ENCODE data around the gene SFT2D1.

DNA sequence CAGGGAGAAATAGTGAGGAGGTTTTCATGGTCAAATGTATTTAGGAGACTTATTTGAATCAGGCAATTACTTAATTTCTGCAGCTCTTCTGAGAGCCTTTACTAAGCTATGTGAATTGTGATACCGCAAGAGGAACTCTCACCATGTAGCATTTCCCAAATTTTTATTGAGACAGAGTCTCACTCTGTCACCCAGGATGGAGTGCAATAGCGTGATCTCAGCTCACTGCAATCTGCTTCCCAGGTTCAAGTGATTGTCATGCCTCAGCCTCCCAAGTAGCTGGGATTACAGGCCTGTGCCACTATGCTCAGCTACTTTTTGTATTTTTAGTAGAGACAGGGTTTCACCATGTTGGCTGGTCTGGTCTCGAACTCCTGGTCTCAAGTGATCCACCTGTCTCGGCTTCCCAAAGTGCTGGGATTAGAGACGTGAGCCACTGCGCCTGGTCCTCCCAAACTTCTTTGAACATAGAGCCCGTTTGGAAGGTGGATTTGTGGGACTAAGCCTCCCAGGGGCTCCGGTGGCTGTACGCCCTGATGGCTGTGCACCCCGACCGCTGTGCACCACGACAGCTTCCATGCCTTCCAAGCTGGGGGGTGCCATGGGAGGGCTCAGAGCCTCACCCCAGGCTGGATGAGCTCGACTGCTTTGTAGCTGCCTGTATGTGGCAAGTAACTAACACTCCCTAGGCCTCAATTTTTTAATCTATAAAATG, 46.1 kb upstream of the SFT2D1 start:
- TF ChIP-seq, protein P1, sequence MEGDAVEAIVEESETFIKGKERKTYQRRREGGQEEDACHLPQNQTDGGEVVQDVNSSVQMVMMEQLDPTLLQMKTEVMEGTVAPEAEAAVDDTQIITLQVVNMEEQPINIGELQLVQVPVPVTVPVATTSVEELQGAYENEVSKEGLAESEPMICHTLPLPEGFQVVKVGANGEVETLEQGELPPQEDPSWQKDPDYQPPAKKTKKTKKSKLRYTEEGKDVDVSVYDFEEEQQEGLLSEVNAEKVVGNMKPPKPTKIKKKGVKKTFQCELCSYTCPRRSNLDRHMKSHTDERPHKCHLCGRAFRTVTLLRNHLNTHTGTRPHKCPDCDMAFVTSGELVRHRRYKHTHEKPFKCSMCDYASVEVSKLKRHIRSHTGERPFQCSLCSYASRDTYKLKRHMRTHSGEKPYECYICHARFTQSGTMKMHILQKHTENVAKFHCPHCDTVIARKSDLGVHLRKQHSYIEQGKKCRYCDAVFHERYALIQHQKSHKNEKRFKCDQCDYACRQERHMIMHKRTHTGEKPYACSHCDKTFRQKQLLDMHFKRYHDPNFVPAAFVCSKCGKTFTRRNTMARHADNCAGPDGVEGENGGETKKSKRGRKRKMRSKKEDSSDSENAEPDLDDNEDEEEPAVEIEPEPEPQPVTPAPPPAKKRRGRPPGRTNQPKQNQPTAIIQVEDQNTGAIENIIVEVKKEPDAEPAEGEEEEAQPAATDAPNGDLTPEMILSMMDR (IDR thresholded peaks at IDR 0.05; ENCODE audit: low read length): no peak
- TF ChIP-seq EZH2phosphoT487 (IDR thresholded peaks at IDR 0.05; ENCODE audit: low read length) (no peak), EZH2 (optimal IDR thresholded peaks at IDR 0.05; ENCODE audit: low read depth, low read length) (no peak)
